Measurements from ENCODE around the gene CGNL1.

Gene CGNL1

GRCh38 chr15:57455929-57456328, 79.6 kb downstream of the CGNL1 start:
- H3K9ac ChIP-seq (ENCODE audit: low read length): no peak overlapping the region
- H3K4me3 ChIP-seq (ENCODE audit: low read length): no peak overlapping the region
- no peaks in the 10 kb centered on the region for H4K20me1 ChIP-seq (ENCODE audit: insufficient read depth, low read length)
- no peak overlapping the region for H3K27ac ChIP-seq (ENCODE audit: low read length)
- H3K79me2 ChIP-seq (ENCODE audit: low read length): no peaks in the 10 kb centered on the region
- TF ChIP-seq CTCF (IDR thresholded peaks at IDR 0.05; ENCODE audit: low read depth, low read length) (no peak), EZH2phosphoT487 (IDR thresholded peaks at IDR 0.05; ENCODE audit: low read depth) (no peak)
- no peak overlapping the region for H3K4me2 ChIP-seq (ENCODE audit: low read length)
- H3K4me1 ChIP-seq (ENCODE audit: low read length): no peaks in the 10 kb centered on the region
- H3K27me3 ChIP-seq (ENCODE audit: low read depth, low read length): peaks cover 11% of the 10 kb centered on the region
- H3K9me3 ChIP-seq (ENCODE audit: insufficient read depth, low read length): no peaks in the 10 kb centered on the region
- H3K36me3 ChIP-seq (replicated peaks; ENCODE audit: low read depth, low read length): no peaks in the 10 kb centered on the region
- no peak overlapping the region for H2AFZ ChIP-seq (ENCODE audit: low read depth, low read length)

DNA sequence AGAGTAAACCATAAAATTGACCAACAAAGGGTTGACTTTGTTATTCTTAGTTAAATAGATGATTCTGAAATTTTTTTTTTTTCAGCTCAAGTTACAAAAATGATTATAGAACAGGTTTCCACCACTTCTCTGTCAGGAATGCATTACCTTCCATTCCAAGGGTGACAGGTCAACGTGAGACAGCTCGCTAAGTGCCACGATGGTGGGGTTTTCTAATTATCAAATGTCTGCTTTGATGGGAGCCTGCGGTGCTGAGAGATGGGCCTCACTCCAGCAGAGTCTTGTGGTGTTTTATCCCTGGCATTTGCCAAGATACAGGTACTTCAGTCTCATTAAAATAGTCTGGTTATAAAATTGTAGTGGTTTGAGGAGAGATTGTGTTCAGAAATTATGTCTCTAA, 80.3 kb downstream of the CGNL1 start:
- H3K36me3 ChIP-seq (replicated peaks; ENCODE audit: low read depth, low read length): no peaks in the 10 kb centered on the region
- TF ChIP-seq CTCF (IDR thresholded peaks at IDR 0.05; ENCODE audit: low read depth, low read length): no peak
- TF ChIP-seq EZH2phosphoT487 (IDR thresholded peaks at IDR 0.05; ENCODE audit: low read depth): no peak
- H3K79me2 ChIP-seq (ENCODE audit: low read length): no peaks in the 10 kb centered on the region
- no peaks in the 10 kb centered on the region for H3K9me3 ChIP-seq (ENCODE audit: insufficient read depth, low read length)
- H3K27ac ChIP-seq (ENCODE audit: low read length): no peak overlapping the region
- no peaks in the 10 kb centered on the region for H3K4me1 ChIP-seq (ENCODE audit: low read length)
- H4K20me1 ChIP-seq (ENCODE audit: insufficient read depth, low read length): no peaks in the 10 kb centered on the region
- H3K4me3 ChIP-seq (ENCODE audit: low read length): no peak overlapping the region
- H3K4me2 ChIP-seq (ENCODE audit: low read length): no peak overlapping the region
- peaks cover 5% of the 10 kb centered on the region for H3K27me3 ChIP-seq (ENCODE audit: low read depth, low read length)
- no peak overlapping the region for H2AFZ ChIP-seq (ENCODE audit: low read depth, low read length)
- H3K9ac ChIP-seq (ENCODE audit: low read length): no peak overlapping the region

DNA sequence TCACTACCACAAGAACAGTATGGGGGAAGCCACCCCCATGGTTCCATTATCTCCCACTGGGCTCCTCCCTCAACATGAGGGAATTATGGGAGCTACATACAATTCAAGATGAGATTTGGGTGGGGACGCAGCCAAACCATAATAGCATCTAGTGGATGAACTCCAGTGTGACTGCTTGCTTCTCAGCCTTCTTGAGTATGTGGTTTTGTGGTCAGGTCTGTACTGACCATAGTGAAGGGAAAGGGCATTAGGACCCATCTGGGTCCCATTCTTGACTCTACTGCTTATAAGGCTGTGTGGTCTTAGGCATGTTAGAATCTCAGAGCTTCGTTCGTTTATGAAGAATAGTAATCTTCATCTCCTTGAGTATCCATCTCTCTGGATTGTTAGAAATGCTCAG, 81.4 kb downstream of the CGNL1 start:
- H3K79me2 ChIP-seq (ENCODE audit: low read length): no peaks in the 10 kb centered on the region
- no peak overlapping the region for H3K27ac ChIP-seq (ENCODE audit: low read length)
- H3K9ac ChIP-seq (ENCODE audit: low read length): no peak overlapping the region
- no peaks in the 10 kb centered on the region for H3K36me3 ChIP-seq (replicated peaks; ENCODE audit: low read depth, low read length)
- peaks cover 2% of the 10 kb centered on the region; the same call in 1 of the 2 replicates for H3K27me3 ChIP-seq (ENCODE audit: low read depth, low read length)
- H3K4me1 ChIP-seq (ENCODE audit: low read length): no peaks in the 10 kb centered on the region
- no peak overlapping the region for H3K4me2 ChIP-seq (ENCODE audit: low read length)
- H2AFZ ChIP-seq (ENCODE audit: low read depth, low read length): no peak overlapping the region
- no peaks in the 10 kb centered on the region for H4K20me1 ChIP-seq (ENCODE audit: insufficient read depth, low read length)
- H3K9me3 ChIP-seq (ENCODE audit: insufficient read depth, low read length): no peaks in the 10 kb centered on the region
- TF ChIP-seq CTCF (IDR thresholded peaks at IDR 0.05; ENCODE audit: low read depth, low read length) (no peak), EZH2phosphoT487 (IDR thresholded peaks at IDR 0.05; ENCODE audit: low read depth) (no peak)
- no peak overlapping the region for H3K4me3 ChIP-seq (ENCODE audit: low read length)

DNA sequence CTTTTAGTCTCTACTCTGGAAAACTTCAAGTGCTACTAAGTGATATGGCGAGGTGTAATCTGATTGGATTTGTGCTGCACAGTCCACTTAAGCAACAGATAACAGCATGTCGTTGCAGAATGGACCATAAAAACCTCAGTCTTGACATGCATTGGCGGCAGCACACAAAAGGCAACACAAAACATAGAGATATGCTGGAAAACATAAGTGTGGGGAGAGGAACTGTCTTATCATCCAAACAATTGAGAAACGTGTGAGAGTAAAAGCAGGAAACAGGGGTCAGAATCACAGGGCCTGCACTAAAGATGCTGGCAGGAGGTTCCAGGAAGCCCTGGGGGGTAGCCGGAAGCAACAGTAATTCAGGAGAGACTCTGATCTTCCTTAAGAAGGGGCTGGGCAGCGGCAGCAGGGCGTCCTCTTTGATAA, 82.1 kb downstream of the CGNL1 start:
- Histone ChIP-seq H3K36me3 (replicated peaks; ENCODE audit: low read depth, low read length) (no peaks in the 10 kb centered on the region), H3K4me3 (ENCODE audit: low read length) (no peak overlapping the region), H3K27me3 (ENCODE audit: low read depth, low read length) (peaks cover 4% of the 10 kb centered on the region; the same call in 1 of the 2 replicates), H3K9ac (ENCODE audit: low read length) (no peak overlapping the region), H3K4me2 (ENCODE audit: low read length) (no peak overlapping the region), H2AFZ (ENCODE audit: low read depth, low read length) (no peak overlapping the region), H3K27ac (ENCODE audit: low read length) (no peak overlapping the region), H3K79me2 (ENCODE audit: low read length) (no peaks in the 10 kb centered on the region), H4K20me1 (ENCODE audit: insufficient read depth, low read length) (no peaks in the 10 kb centered on the region), H3K9me3 (ENCODE audit: insufficient read depth, low read length) (no peaks in the 10 kb centered on the region), H3K4me1 (ENCODE audit: low read length) (no peaks in the 10 kb centered on the region)
- TF ChIP-seq CTCF (IDR thresholded peaks at IDR 0.05; ENCODE audit: low read depth, low read length) (no peak), EZH2phosphoT487 (IDR thresholded peaks at IDR 0.05; ENCODE audit: low read depth) (no peak)

Measured in OCI-LY3 (cell line).